ENCODE results near the gene ASZ1.

Gene ASZ1

GRCh38 chr7:117338020-117338419, 89.3 kb downstream of the ASZ1 start:
- no peak for DNase-seq (ENCODE audit: low read depth in 2 of 2)

GRCh38 chr7:117333168-117333567, 94.1 kb downstream of the ASZ1 start:
- DNase-seq (ENCODE audit: low read depth in 2 of 2) = no peak

- DNase-seq (ENCODE audit: low read depth in 2 of 2) = no peak
These were observed 95.3 kb downstream of the ASZ1 start for GRCh38 chr7:117332031-117332430.

DNA sequence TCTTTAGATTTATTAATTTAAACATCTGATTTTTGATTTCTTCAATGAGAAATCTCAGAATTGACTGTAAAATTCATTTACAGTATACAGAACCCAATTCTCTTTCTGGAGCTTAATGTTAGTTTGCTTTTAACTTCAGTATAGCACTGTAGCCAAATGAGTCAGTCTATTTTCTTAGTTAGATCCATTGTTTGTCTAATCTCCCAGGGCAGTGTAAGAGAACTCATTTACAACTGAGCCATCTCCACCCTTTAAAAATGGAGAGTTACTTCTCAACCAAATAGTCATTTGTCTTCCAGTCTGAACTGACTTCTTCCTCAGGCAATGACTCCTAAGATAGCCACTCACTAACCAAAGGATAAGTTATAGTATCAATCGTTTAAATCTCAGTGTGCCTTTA, 101.5 kb downstream of the ASZ1 start:
- no peak for DNase-seq (ENCODE audit: low read depth in 2 of 2)

DNA sequence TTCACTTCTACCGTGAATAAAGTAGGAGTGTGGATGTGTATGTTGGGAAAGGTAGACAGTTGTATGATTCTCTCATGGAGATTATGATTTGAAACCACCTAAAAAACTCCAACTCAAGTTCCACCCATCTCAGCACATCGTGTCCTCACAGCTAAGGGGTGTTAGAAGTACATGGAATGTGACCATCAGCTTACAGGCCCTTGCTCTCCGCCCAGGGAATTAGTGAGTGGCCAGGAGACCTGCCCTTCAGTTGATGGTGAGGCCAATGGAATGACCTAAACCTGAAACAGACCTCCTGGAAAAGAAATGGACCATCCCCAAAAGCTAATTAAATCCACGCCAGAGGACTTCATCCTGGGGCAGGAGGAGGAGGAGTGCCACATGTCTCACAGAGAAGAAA, 102.3 kb downstream of the ASZ1 start:
- no peak for DNase-seq (ENCODE audit: low read depth in 2 of 2)

GRCh38 chr7:117323851-117324711, 103.2 kb downstream of the ASZ1 start:
- no peak for DNase-seq (ENCODE audit: low read depth in 2 of 2)

- no peak for DNase-seq (ENCODE audit: low read depth in 2 of 2)
These were observed 103.9 kb downstream of the ASZ1 start for GRCh38 chr7:117323305-117323850.

DNA sequence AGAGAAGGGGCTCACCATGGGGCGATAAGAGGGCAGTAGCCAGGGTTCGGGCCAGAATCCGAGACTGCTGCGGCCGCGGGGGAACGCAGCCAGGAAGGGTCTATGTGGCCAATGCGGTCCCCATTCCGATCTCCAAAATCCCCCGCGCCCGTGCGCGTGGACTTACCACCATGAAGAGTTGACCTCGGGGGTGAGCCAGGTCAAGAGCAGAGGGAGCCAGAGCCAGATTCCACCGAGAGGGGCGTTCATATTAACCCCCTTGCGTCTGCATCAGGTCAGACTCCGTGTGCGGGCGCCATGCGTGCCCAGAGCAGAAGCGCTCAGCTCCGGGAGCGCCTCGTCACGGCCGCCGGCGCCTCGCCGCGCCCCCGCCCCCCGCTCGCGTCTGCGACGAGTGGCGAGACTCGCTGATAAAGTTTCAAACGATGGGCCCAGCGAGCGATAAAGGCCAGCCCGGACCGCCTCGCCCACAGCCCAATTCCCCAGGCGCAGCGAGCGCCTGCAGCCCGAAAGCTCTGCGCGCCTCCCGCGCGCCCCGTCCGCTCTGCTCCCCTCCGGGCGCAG, 104.5 kb downstream of the ASZ1 start, which contains the start of gene WNT2:
Gene WNT2 (minus strand): TSS at position 318 of the 564 bp plus-strand sequence. CDS start 69 bp downstream, at position 249.
- no peak for DNase-seq (ENCODE audit: low read depth in 2 of 2)

- DNase-seq (ENCODE audit: low read depth in 2 of 2) = no peak
These were observed 106.8 kb downstream of the ASZ1 start for GRCh38 chr7:117320523-117320922.

DNA sequence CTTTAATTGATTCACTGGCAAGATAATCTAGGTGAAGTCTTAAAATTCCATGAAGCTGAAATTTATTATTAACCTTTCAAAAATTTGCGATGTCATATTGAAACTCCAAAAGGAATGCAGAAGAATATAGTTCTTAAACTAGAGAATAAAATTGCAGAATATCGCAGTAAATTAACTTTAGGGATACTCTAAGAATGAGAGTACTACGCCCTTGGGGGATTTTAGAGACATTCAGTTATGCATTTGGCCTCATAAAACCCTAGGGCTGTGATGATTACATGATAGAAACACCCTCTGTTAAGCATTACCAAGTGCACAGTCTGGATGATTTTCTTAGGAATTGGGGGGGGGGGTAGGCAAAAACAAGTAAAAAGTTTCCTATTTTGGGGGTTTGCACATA, 108.1 kb downstream of the ASZ1 start:
- no peak for DNase-seq (ENCODE audit: low read depth in 2 of 2)

DNA sequence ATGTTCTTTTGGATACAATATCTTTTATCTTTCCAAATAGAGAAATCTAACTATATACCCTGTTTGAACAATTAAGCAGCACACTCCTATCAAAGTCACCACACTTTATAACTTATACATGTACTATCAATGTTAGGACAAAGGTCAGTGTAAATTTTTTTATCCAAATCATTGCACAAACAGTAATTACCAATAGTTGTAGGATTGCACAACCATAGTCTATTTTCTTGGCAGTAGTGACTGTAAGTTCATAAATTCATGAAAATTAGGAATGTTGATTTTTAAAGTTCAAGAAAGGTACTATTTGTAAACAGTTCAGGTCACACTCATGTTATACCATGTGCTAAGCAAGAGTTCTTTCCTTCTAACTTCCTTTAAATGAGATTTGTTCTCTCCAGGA, 113.7 kb downstream of the ASZ1 start:
- no peak for DNase-seq (ENCODE audit: low read depth in 2 of 2)

Measured in stimulated activated CD8-positive, alpha-beta memory T cell treated with anti-CD3 and anti-CD28 coated beads, Interleukin-7, amount 100 ng/mL, for 4 hours (primary cell).